Measurements from ENCODE around the gene PTPN18. TPM values are rescaled to one million over a fixed set of nuclear protein-coding genes. Genes with fewer than 3 reads are reported as not detected.

Gene PTPN18
- total RNA-seq, 1 donor from 2014 or later: 26.0 TPM

DNA sequence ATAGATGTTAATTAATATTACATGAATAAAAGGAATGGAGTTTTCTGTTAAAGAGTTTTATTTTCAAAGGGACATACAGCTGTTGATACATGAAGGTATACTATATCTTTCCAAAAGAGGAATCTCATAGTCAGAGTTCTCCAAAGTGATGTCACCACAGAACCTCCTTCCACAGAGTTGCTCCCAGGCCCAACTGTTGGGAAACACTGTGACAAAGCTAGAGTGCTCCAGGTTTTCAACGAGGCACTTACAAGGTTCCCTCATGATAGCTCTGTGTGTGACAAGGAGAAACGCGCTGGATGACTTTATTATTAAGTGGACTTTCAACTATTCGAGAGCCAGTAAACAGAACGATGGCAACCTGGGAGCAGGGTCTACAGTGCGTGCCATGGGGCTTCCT lies 33.5 kb downstream of the PTPN18 start:
- no peaks in the 10 kb centered on the region for H3K36me3 ChIP-seq
- H3K27me3 ChIP-seq: no peaks in the 10 kb centered on the region
- H3K4me3 ChIP-seq: no peak overlapping the region
- no peak for TF ChIP-seq POLR2A (IDR thresholded peaks at IDR 0.05)
- TF ChIP-seq, protein P1, sequence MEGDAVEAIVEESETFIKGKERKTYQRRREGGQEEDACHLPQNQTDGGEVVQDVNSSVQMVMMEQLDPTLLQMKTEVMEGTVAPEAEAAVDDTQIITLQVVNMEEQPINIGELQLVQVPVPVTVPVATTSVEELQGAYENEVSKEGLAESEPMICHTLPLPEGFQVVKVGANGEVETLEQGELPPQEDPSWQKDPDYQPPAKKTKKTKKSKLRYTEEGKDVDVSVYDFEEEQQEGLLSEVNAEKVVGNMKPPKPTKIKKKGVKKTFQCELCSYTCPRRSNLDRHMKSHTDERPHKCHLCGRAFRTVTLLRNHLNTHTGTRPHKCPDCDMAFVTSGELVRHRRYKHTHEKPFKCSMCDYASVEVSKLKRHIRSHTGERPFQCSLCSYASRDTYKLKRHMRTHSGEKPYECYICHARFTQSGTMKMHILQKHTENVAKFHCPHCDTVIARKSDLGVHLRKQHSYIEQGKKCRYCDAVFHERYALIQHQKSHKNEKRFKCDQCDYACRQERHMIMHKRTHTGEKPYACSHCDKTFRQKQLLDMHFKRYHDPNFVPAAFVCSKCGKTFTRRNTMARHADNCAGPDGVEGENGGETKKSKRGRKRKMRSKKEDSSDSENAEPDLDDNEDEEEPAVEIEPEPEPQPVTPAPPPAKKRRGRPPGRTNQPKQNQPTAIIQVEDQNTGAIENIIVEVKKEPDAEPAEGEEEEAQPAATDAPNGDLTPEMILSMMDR (IDR thresholded peaks at IDR 0.05): no peak
- intact Hi-C loops (cut with DNase I): no loop called here
- H3K4me1 ChIP-seq: peaks cover 42% of the 10 kb centered on the region
- no peak for DNase-seq (ENCODE audit: extremely low spot score in 2 of 2)
- no peak overlapping the region for H3K27ac ChIP-seq
- no peaks in the 10 kb centered on the region for H3K9me3 ChIP-seq

GRCh38 chr2:130389783-130390182 lies 33.9 kb downstream of the PTPN18 start:
- DNase-seq (ENCODE audit: extremely low spot score in 2 of 2): no peak
- Histone ChIP-seq H3K27ac (no peak overlapping the region), H3K9me3 (no peaks in the 10 kb centered on the region), H3K4me1 (peaks cover 42% of the 10 kb centered on the region), H3K4me3 (no peak overlapping the region), H3K36me3 (no peaks in the 10 kb centered on the region), H3K27me3 (no peaks in the 10 kb centered on the region)
- TF ChIP-seq, protein P1 (IDR thresholded peaks at IDR 0.05): no peak
- intact Hi-C loops (cut with DNase I): no loop called here

DNA sequence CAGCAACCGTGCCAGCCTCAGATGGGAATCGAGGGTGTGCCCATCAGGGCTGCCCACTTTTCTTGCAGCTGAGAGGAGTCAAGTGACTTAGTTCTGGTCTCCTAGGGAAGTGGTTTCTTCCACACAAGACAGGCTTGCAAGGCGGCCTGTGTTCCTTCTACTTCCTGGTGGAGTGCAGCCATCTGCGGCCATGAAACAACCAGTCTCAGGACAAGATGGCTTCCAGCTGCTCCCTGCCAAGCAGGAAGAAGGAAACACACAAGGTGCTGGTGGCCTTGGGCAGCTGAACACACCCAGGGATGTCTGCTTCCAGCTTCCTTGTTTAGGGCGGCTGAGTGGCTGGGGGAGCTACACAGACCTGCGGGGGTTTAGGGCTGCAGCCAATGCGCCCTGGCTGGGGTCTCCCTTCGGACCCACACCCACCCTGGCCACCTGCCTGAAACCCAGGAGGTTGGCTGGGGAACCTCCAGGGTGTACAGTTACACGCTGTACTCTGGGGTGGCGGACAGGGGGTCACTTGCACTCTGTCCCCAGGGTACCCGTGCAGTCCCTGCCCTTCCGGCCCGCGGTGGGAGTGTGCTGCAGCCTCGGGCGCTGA lies 34.7 kb downstream of the PTPN18 start:
- Histone ChIP-seq H3K27ac (peak overlapping the region; percentile 83), H3K36me3 (no peaks in the 10 kb centered on the region), H3K9me3 (no peaks in the 10 kb centered on the region), H3K27me3 (no peaks in the 10 kb centered on the region), H3K4me1 (peaks cover 42% of the 10 kb centered on the region), H3K4me3 (peak overlapping the region; percentile 59 to 82)
- intact Hi-C loops (cut with DNase I): no loop called here
- TF ChIP-seq POLR2A (IDR thresholded peaks at IDR 0.05): no peak
- no peak for TF ChIP-seq POLR2AphosphoS5 (IDR thresholded peaks at IDR 0.05; ENCODE audit: insufficient read depth in 1 of 2, low read depth in 1 of 2)
- TF ChIP-seq, protein P1 (IDR thresholded peaks at IDR 0.05): no peak
- DNase-seq (ENCODE audit: extremely low spot score in 2 of 2): no peak

DNA sequence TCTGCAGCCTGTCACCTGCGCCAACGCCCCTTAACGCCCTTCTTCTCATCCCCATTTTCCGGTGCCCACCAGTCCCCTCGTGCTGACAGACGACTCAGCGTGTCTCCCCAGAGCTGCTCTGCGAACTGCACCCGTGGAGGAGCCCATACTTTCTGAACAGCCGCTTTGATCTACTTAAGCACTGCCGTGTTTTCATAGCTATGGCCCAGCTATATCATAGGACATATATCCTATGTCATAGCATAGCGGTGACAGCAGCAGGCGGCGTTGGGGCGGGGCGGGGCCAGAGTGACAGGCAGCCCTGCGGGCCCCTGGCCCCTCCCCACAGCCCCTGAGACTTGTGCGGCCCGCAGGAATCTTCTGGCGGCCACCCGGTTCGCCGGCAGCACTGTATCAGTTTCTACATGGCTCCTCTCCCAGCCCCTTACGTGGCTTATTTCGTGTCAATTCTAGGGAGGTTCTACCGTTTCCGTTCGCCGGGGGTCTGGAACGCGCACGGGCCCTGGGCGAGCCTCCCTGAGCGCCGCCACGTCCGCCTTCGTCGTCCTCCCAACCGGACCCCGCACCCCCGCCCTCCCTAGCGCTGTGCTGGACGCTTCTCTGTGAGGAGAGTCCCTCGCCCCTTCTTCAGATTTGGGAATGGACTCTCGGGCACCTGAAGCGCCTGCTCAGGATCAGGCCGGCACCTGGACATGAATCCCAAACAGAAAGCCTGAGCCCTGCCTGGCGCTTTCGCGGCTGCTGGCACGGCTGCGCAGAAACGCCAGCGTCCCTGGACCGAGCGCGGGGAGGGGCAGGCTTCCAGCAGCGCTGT lies 35.4 kb downstream of the PTPN18 start:
- no peak for DNase-seq (ENCODE audit: extremely low spot score in 2 of 2)
- peak in 1 of 2 donors; percentile 79 for TF ChIP-seq POLR2AphosphoS5 (IDR thresholded peaks at IDR 0.05; ENCODE audit: insufficient read depth in 1 of 2, low read depth in 1 of 2)
- TF ChIP-seq, protein P1 (IDR thresholded peaks at IDR 0.05): no peak
- TF ChIP-seq POLR2A (IDR thresholded peaks at IDR 0.05): peak in 1 of 2 donors; percentile 12
- Histone ChIP-seq H3K4me1 (peaks cover 38% of the 10 kb centered on the region), H3K27ac (peak overlapping the region; percentile 83), H3K4me3 (peak overlapping the region; percentile 59 to 82), H3K36me3 (no peaks in the 10 kb centered on the region), H3K9me3 (no peaks in the 10 kb centered on the region), H3K27me3 (no peaks in the 10 kb centered on the region)
- intact Hi-C loops (cut with DNase I): no loop called here

Measured in vagina (tissue), 2 donors.